GM18519 (cell line): ENCODE data around the gene RPS18.

ENCODE experiments used
- ATAC-seq: cut with Tn5 transposase; IDR thresholded peaks from one replicate; pipeline ENCODE4 v1.9.1; 2021; ENCODE audit warnings: mild to moderate bottlenecking, moderate library complexity; ENCODE audit not compliant: unreplicated experiment, low FRiP score

The RPS18 gene

GRCh38 chr6:33313105-33313708, 41.3 kb downstream of the RPS18 start:
- no peak for ATAC-seq

- no peak for ATAC-seq
Observed at GRCh38 chr6:33313709-33314514, 42.0 kb downstream of the RPS18 start, which contains the start of gene TAPBP. Gene TAPBP, minus strand, starts transcription at chr6:33314078. Its CDS starts 37 bp downstream, at chr6:33314041.

- ATAC-seq = no peak
Observed at GRCh38 chr6:33314515-33314942, 42.7 kb downstream of the RPS18 start.

- no peak for ATAC-seq
Observed at GRCh38 chr6:33314943-33315792, 43.3 kb downstream of the RPS18 start.

GRCh38 chr6:33315793-33316602, 44.1 kb downstream of the RPS18 start:
- ATAC-seq = no peak

- no peak for ATAC-seq
Observed at GRCh38 chr6:33316603-33317418, 44.9 kb downstream of the RPS18 start.

GRCh38 chr6:33317419-33317668, 45.5 kb downstream of the RPS18 start:
- no peak for ATAC-seq

GRCh38 chr6:33317669-33318425, 46.0 kb downstream of the RPS18 start, which contains the start of gene ZBTB22:
Gene ZBTB22, minus strand, starts transcription at chr6:33317744. Its CDS starts 828 bp downstream, at chr6:33316916.
- ATAC-seq = no peak

- no peak for ATAC-seq
Observed at GRCh38 chr6:33318426-33319073, 46.7 kb downstream of the RPS18 start.

GRCh38 chr6:33319939-33320314, 48.1 kb downstream of the RPS18 start:
- no peak for ATAC-seq

- ATAC-seq = no peak
Observed at GRCh38 chr6:33320315-33321181, 48.7 kb downstream of the RPS18 start.

GRCh38 chr6:33321227-33321626, 49.4 kb downstream of the RPS18 start:
- no peak for ATAC-seq

- ATAC-seq = no peak
Observed at GRCh38 chr6:33323623-33323948, 51.7 kb downstream of the RPS18 start.

GRCh38 chr6:33324125-33324524, 52.2 kb downstream of the RPS18 start:
- no peak for ATAC-seq
